Activated gamma-delta T cell (primary cell): ENCODE measurements around the gene EDRF1.
"Not testable (repeated sequence)": the region's sequence is repeated elsewhere in the genome, so short reads cannot be mapped to it uniquely, and the experiment has no call there.

Source experiments
- DNase-seq: peaks from one replicate; lab custom pipeline; 2025; lab: John Stamatoyannopoulos, UW
- total RNA-seq, 2 donors: gene quantifications; one replicate each; lab custom pipeline; 2026; lab: John Stamatoyannopoulos, UW

The EDRF1 gene
- 105 to 127 reads per million in 2 donors for total RNA-seq

GRCh38 chr10:125719173-125720001 is at the start of gene EDRF1:
Gene EDRF1 (plus strand): TSS chr10:125719709. CDS start chr10:125719808, 99 bp downstream.
- DNase-seq = peak; percentile 96

GRCh38 chr10:125672884-125673283 is 46.6 kb upstream of the EDRF1 start:
- no peak for DNase-seq

GRCh38 chr10:125679436-125679835 is 40.1 kb upstream of the EDRF1 start:
- no peak for DNase-seq

- no peak for DNase-seq
Observed at GRCh38 chr10:125683063-125683462, 36.4 kb upstream of the EDRF1 start, which contains the start of gene TEX36. Gene TEX36 (minus strand): TSS chr10:125683163. CDS start chr10:125682989, 174 bp downstream.

GRCh38 chr10:125683821-125684220 is 35.7 kb upstream of the EDRF1 start:
- DNase-seq = no peak

GRCh38 chr10:125684581-125684980 is 34.9 kb upstream of the EDRF1 start:
- no peak for DNase-seq

GRCh38 chr10:125687507-125688185 is 31.9 kb upstream of the EDRF1 start:
- no peak for DNase-seq

GRCh38 chr10:125689955-125690569 is 29.4 kb upstream of the EDRF1 start:
- DNase-seq = no peak

- DNase-seq = no peak
Observed at GRCh38 chr10:125691160-125691981, 28.1 kb upstream of the EDRF1 start.

- no peak for DNase-seq
Observed at GRCh38 chr10:125692196-125692595, 27.3 kb upstream of the EDRF1 start.

- DNase-seq = no peak
Observed at GRCh38 chr10:125692601-125693523, 26.6 kb upstream of the EDRF1 start.

GRCh38 chr10:125693524-125693847 is 26.0 kb upstream of the EDRF1 start:
- DNase-seq = no peak

- DNase-seq = no peak
Observed at GRCh38 chr10:125694883-125695282, 24.6 kb upstream of the EDRF1 start.

GRCh38 chr10:125696884-125697283 is 22.6 kb upstream of the EDRF1 start:
- DNase-seq = not testable (repeated sequence)

- no peak for DNase-seq
Observed at GRCh38 chr10:125698481-125698998, 21.0 kb upstream of the EDRF1 start.

GRCh38 chr10:125699562-125700143 is 19.9 kb upstream of the EDRF1 start:
- no peak for DNase-seq

- no peak for DNase-seq
Observed at GRCh38 chr10:125700355-125700911, 19.1 kb upstream of the EDRF1 start.

GRCh38 chr10:125707541-125708468 is 11.7 kb upstream of the EDRF1 start:
- no peak for DNase-seq
